NT2/D1 (cell line): Measurements from ENCODE around the gene FLRT1.

Experiments used
- YY1 ChIP-seq: IDR thresholded peaks from 2 replicates; pipeline ENCODE4 v1.6.1; 2011; ENCODE audit not compliant: insufficient read length, insufficient read depth
- ZNF274 ChIP-seq: IDR thresholded peaks from 2 replicates; pipeline ENCODE4 v1.6.1; 2011; ENCODE audit warnings: mild to moderate bottlenecking, low read depth, low read length

- TF ChIP-seq YY1, result no peak
- TF ChIP-seq ZNF274, result no peak
These were observed 17.4 kb upstream of the FLRT1 start for GRCh38 chr11:64018310-64018709.
